H1 (cell line): Measurements from ENCODE around the gene DET1. TPM values are rescaled to one million over a fixed set of nuclear protein-coding genes. Genes with fewer than 3 reads are reported as not detected.

Experiments
- EGR1 ChIP-seq: IDR thresholded peaks from 2 replicates; pipeline ENCODE4 v1.6.1; 2011; ENCODE audit warnings: low read depth, low read length, borderline replicate concordance
- HDAC2 ChIP-seq, 2 experiments: fragments of 300-600 bp in 1 of 2; sonication (generic) in 1 of 2; IDR thresholded peaks; 2 replicates each; pipeline ENCODE4 v1.6.1; 2011 to 2012; ENCODE audit warnings: low read depth in 2 of 2, low read length in 2 of 2, mild to moderate bottlenecking in 2 of 2, moderate library complexity in 2 of 2, borderline replicate concordance in 1 of 2, inconsistent platforms in 1 of 2
- NANOG ChIP-seq: IDR thresholded peaks from 2 replicates; pipeline ENCODE4 v1.6.1; 2011; ENCODE audit warnings: low read length, low read depth, mild to moderate bottlenecking, inconsistent platforms; ENCODE audit not compliant: insufficient read depth, poor library complexity, severe bottlenecking
- RAD21 ChIP-seq, 2 experiments: IDR thresholded peaks in 1 of 2; conservative IDR thresholded peaks in 1 of 2; 2 replicates each; pipeline ENCODE4 v1.6.1; 2011; ENCODE audit warnings: low read depth in 2 of 2, low read length in 2 of 2, improper control_type of control experiment in 1 of 2, inconsistent platforms in 1 of 2, mild to moderate bottlenecking in 1 of 2, moderate library complexity in 1 of 2
- SP2 ChIP-seq: IDR thresholded peaks from 2 replicates; pipeline ENCODE4 v1.6.1; 2012; ENCODE audit warnings: mild to moderate bottlenecking, low read length, inconsistent platforms
- SUZ12 ChIP-seq: fragments of 200-600 bp; sonication (generic); IDR thresholded peaks from 2 replicates; pipeline ENCODE4 v1.6.1; 2012; ENCODE audit warnings: mild to moderate bottlenecking, inconsistent platforms, low read length, moderate library complexity, mixed read lengths
- polyA plus RNA-seq, 7 experiments: library from polyadenylated mRNA; depleted of rRNA in 3 of 7; stranded (reverse) in 5 of 7; unstranded in 2 of 7; fragments of >200 nt in 5 of 7; fragments of 200-250 nt in 2 of 7; gene quantifications; 1 replicate in 5 of 7; 2 replicates in 1 of 7; 4 replicates in 1 of 7; pipeline versions ENCODE4 v1.2.1 to v1.2.3, GENCODE V29; 2011 to 2013; ENCODE audit warnings: missing spikeins in 2 of 7, mixed read lengths in 2 of 7
- total RNA-seq: library from RNA; stranded (reverse); fragmentation: NEBNext Ultra II Directional; extraction: Animal tissue kit (Norgen Biotek cat#: 25700); gene quantifications from 2 replicates; pipeline ENCODE4 v1.2.1, GENCODE V29; 2021

Gene DET1
- total and polyA plus RNA-seq, 2 of the 8 experiments (the other 6 are each of a cell fraction or from before 2014, with no cell fraction given): 5.4 to 8.5 TPM

GRCh38 chr15:88574077-88574476, 27.6 kb upstream of the DET1 start (continued):
- TF ChIP-seq EGR1: no peak
- no peak for TF ChIP-seq HDAC2 (IDR thresholded peaks at IDR 0.05; ENCODE audit: borderline replicate concordance in 1 of 2, low read depth in 2 of 2, low read length in 2 of 2)
- no peak for TF ChIP-seq RAD21 (IDR thresholded peaks at IDR 0.05 in 1 of 2, conservative IDR thresholded peaks at IDR 0.05 in 1 of 2; ENCODE audit: low read depth in 2 of 2, low read length in 2 of 2)
- no peak for TF ChIP-seq NANOG
- TF ChIP-seq SUZ12: no peak
- no peak for TF ChIP-seq SP2
